SK-N-SH (cell line): ENCODE measurements around the gene SPAG9. TPM values are rescaled to one million over a fixed set of nuclear protein-coding genes. Genes with fewer than 3 reads are reported as not detected.

ENCODE experiments used
- CTCF ChIA-PET: fragments of 300-600, 350-600 bp; formaldehyde crosslinking; extraction: SDS; loops from one replicate; lab custom pipeline; 2021; lab: Yijun Ruan, JAX
- POLR2A ChIA-PET: fragments of 350-600 bp; sonication (Branson Sonifier 250); formaldehyde crosslinking; extraction: SDS; loops from one replicate; lab custom pipeline; 2020; ENCODE audit warnings: antibody characterized with exemption, inconsistent platforms; lab: Yijun Ruan, JAX
- DNase-seq: peaks from one replicate; pipeline ENCODE4 v3.0.0; 2012
- H2AFZ ChIP-seq: fragments of 200-600 bp; sonication (generic); 2 replicates; pipeline ENCODE4 v1.8.1; 2016; ENCODE audit warnings: antibody characterized with exemption, mild to moderate bottlenecking, low read depth
- H3F3A ChIP-seq: fragments of 200-600 bp; sonication (generic); replicated peaks from 2 replicates; pipeline ENCODE3; 2016; ENCODE audit warnings: antibody characterized with exemption, mild to moderate bottlenecking; ENCODE audit not compliant: insufficient read depth
- H3K27ac ChIP-seq, 2 experiments: fragments of 200-500 bp in 1 of 2; fragments of 200-600 bp in 1 of 2; sonication (Bioruptor generic) in 1 of 2; sonication (generic), shearing (Covaris generic) in 1 of 2; 2 replicates each; pipeline versions ENCODE4 v1.5.1 to v1.6.1; 2014 to 2016; ENCODE audit warnings: low read depth in 2 of 2, inconsistent platforms in 1 of 2, low read length in 1 of 2, mild to moderate bottlenecking in 1 of 2, mixed read lengths in 1 of 2
- H3K27me3 ChIP-seq: fragments of 200-600 bp; sonication (generic), shearing (Covaris generic); 2 replicates; pipeline ENCODE4 v1.6.1; 2016; ENCODE audit warnings: mixed run types; ENCODE audit not compliant: insufficient read depth
- H3K36me3 ChIP-seq, 2 experiments: fragments of 200-500 bp in 1 of 2; fragments of 200-600 bp in 1 of 2; sonication (Bioruptor generic) in 1 of 2; sonication (generic) in 1 of 2; replicated peaks in 1 of 2; 2 replicates each; pipeline versions ENCODE3 to v1.5.1; 2014 to 2016; ENCODE audit warnings: low read length in 1 of 2, mild to moderate bottlenecking in 1 of 2; ENCODE audit not compliant: insufficient read depth in 2 of 2, control insufficient read depth in 1 of 2
- H3K4me1 ChIP-seq, 2 experiments: fragments of 200-500 bp in 1 of 2; fragments of 200-600 bp in 1 of 2; sonication (Bioruptor generic) in 1 of 2; sonication (generic), shearing (Covaris generic) in 1 of 2; 2 replicates each; pipeline versions ENCODE4 v1.5.1 to v1.6.1; 2014 to 2016; ENCODE audit warnings: low read depth in 1 of 2, low read length in 1 of 2, mixed run types in 1 of 2; ENCODE audit not compliant: insufficient read depth in 2 of 2, control insufficient read depth in 1 of 2
- H3K4me2 ChIP-seq: fragments of 200-600 bp; sonication (generic), shearing (Covaris generic); 2 replicates; pipeline ENCODE4 v1.6.1; 2017; ENCODE audit warnings: mixed run types
- H3K4me3 ChIP-seq, 2 experiments: fragments of 200-500 bp in 1 of 2; fragments of 200-600 bp in 1 of 2; sonication (Bioruptor generic) in 1 of 2; sonication (generic), shearing (Covaris generic) in 1 of 2; 2 replicates each; pipeline versions ENCODE4 v1.5.1 to v1.8.1; 2014 to 2016; ENCODE audit warnings: low read depth in 2 of 2, inconsistent platforms in 1 of 2, low read length in 1 of 2, mild to moderate bottlenecking in 1 of 2, mixed read lengths in 1 of 2, moderate library complexity in 1 of 2
- H3K79me2 ChIP-seq: fragments of 200-600 bp; sonication (generic); 2 replicates; pipeline ENCODE4 v1.8.1; 2017; ENCODE audit warnings: mild to moderate bottlenecking; ENCODE audit not compliant: insufficient read depth
- H3K9ac ChIP-seq: fragments of 200-600 bp; sonication (generic); 2 replicates; pipeline ENCODE4 v1.6.1; 2017; ENCODE audit warnings: mixed run types
- H3K9me2 ChIP-seq: fragments of 200-600 bp; sonication (generic); 2 replicates; pipeline ENCODE4 v1.6.1; 2017; ENCODE audit warnings: mixed run types
- H3K9me3 ChIP-seq: fragments of 200-600 bp; sonication (generic); 2 replicates; pipeline ENCODE4 v1.6.1; 2017; ENCODE audit warnings: mixed run types, mild to moderate bottlenecking, moderate library complexity
- H4K20me1 ChIP-seq: fragments of 200-600 bp; sonication (generic); 2 replicates; pipeline ENCODE4 v1.6.1; 2017; ENCODE audit warnings: mild to moderate bottlenecking, mixed run types; ENCODE audit not compliant: insufficient read depth
- CHD2 ChIP-seq: fragments of 150-350 bp; IDR thresholded peaks from 2 replicates; pipeline ENCODE4 v1.6.1; 2018; ENCODE audit warnings: low read length; ENCODE audit not compliant: partially characterized antibody
- CTCF ChIP-seq: fragments of 200-600 bp; sonication (generic); IDR thresholded peaks from 2 replicates; pipeline ENCODE4 v1.6.1; 2017; ENCODE audit warnings: antibody characterized with exemption, mild to moderate bottlenecking, moderate library complexity
- ELF1 ChIP-seq: IDR thresholded peaks from 2 replicates; pipeline ENCODE4 v1.4.0; 2012
- EP300 ChIP-seq, 2 experiments: IDR thresholded peaks; 2 replicates each; pipeline versions ENCODE4 v1.4.0 to v1.6.1; 2012; ENCODE audit warnings: borderline replicate concordance in 1 of 2, low read depth in 1 of 2, low read length in 1 of 2
- EZH2phosphoT487 ChIP-seq: fragments of 200-600 bp; sonication (generic); IDR thresholded peaks from 2 replicates; pipeline ENCODE4 v1.6.1; 2017; ENCODE audit warnings: low read depth, mixed run types, mild to moderate bottlenecking, antibody characterized with exemption, moderate library complexity, borderline replicate concordance
- FOSL2 ChIP-seq: IDR thresholded peaks from 2 replicates; pipeline ENCODE4 v1.4.0; 2012; ENCODE audit warnings: low read depth, mild to moderate bottlenecking, moderate library complexity, borderline replicate concordance
- FOXJ3 ChIP-seq: sonication (generic); formaldehyde crosslinking; IDR thresholded peaks from 2 replicates; pipeline ENCODE4 v1.5.1; 2020; ENCODE audit warnings: mild to moderate bottlenecking, missing genetic modification reagents
- JUND ChIP-seq: IDR thresholded peaks from 2 replicates; pipeline ENCODE4 v1.4.0; 2012
- MEF2A ChIP-seq: IDR thresholded peaks from 2 replicates; pipeline ENCODE4 v1.4.0; 2012; ENCODE audit warnings: low read depth, borderline replicate concordance
- NFIC ChIP-seq: IDR thresholded peaks from 2 replicates; pipeline ENCODE4 v1.4.0; 2012; ENCODE audit warnings: borderline replicate concordance
- NRF1 ChIP-seq: IDR thresholded peaks from 2 replicates; pipeline ENCODE4 v1.6.1; 2012; ENCODE audit warnings: low read depth, mild to moderate bottlenecking, low read length
- POLR2AphosphoS5 ChIP-seq: IDR thresholded peaks from 2 replicates; pipeline ENCODE4 v1.6.1; 2012; ENCODE audit warnings: low read depth, low read length
- RAD21 ChIP-seq: IDR thresholded peaks from 2 replicates; pipeline ENCODE4 v1.6.1; 2012; ENCODE audit warnings: mild to moderate bottlenecking, low read length
- REST ChIP-seq: IDR thresholded peaks from 2 replicates; pipeline ENCODE4 v1.6.1; 2012; ENCODE audit warnings: mild to moderate bottlenecking, low read depth, low read length, moderate library complexity
- RFX5 ChIP-seq: IDR thresholded peaks from 2 replicates; pipeline ENCODE4 v1.6.1; 2012; ENCODE audit warnings: mild to moderate bottlenecking, improper control_type of control experiment, low read length
- SIN3A ChIP-seq: IDR thresholded peaks from 2 replicates; pipeline ENCODE4 v1.6.1; 2012; ENCODE audit warnings: low read depth, mild to moderate bottlenecking, low read length, moderate library complexity, borderline replicate concordance
- SMC3 ChIP-seq: IDR thresholded peaks from 2 replicates; pipeline ENCODE4 v1.6.1; 2012; ENCODE audit warnings: low read depth, low read length, improper control_type of control experiment
- TAF1 ChIP-seq: IDR thresholded peaks from 2 replicates; pipeline ENCODE4 v1.6.1; 2012; ENCODE audit warnings: low read depth, mild to moderate bottlenecking, low read length, moderate library complexity, borderline replicate concordance
- TCF12 ChIP-seq: IDR thresholded peaks from 2 replicates; pipeline ENCODE4 v1.4.0; 2012
- USF1 ChIP-seq: IDR thresholded peaks from 2 replicates; pipeline ENCODE4 v1.4.0; 2012; ENCODE audit warnings: low read depth, borderline replicate concordance
- USF2 ChIP-seq: fragments of 150-350 bp; IDR thresholded peaks from 2 replicates; pipeline ENCODE4 v1.6.1; 2017; ENCODE audit warnings: antibody characterized with exemption, low read length, low read depth, borderline replicate concordance
- YY1 ChIP-seq: IDR thresholded peaks from 2 replicates; pipeline ENCODE4 v1.4.0; 2012; ENCODE audit warnings: low read depth, mild to moderate bottlenecking
- WGBS: methylation state at CpG from one replicate; pipeline ENCODE4 v1.1.6; 2017; ENCODE audit warnings: low lambda C conversion rate; 5-methylcytosine and 5-hydroxymethylcytosine counted together
- polyA plus RNA-seq, 3 experiments: library from polyadenylated mRNA; depleted of rRNA; stranded (reverse); fragments of >200 nt; gene quantifications; 2 replicates each; pipeline ENCODE4 v1.2.3, GENCODE V29; 2012

SPAG9 gene
- polyA plus RNA-seq, 1 of the 3 experiments (the other 2 are of a cell fraction), result 32.1 TPM

GRCh38 chr17:50986989-50987660, 133.5 kb downstream of the SPAG9 start:
- no peak for DNase-seq
- no peaks in the 10 kb centered on the region for H4K20me1 ChIP-seq
- H3K27ac ChIP-seq, result peak overlapping the region; percentile 7 to 30; a peak in 3 of 4 replicates
- peaks cover 0 to 10% of the 10 kb centered on the region in 2 experiments; a peak in 3 of 4 replicates for H3K4me1 ChIP-seq
- H3K4me2 ChIP-seq, result no peak overlapping the region
- no peak overlapping the region for H3K4me3 ChIP-seq
- POLR2A ChIA-PET, result no interaction called here
- H3K27me3 ChIP-seq, result no peaks in the 10 kb centered on the region
- no peaks in the 10 kb centered on the region; the same call in 1 of the 2 replicates for H3K79me2 ChIP-seq
- H2AFZ ChIP-seq, result no peak overlapping the region
- no peaks in the 10 kb centered on the region for H3K9me2 ChIP-seq
- H3K9ac ChIP-seq, result no peak overlapping the region
- no peaks in the 10 kb centered on the region for H3K9me3 ChIP-seq
- CTCF ChIA-PET, result interaction anchor here (0.9 to 2.5 kb wide), 2 partner anchors 12 to 166 kb away, joined by 5 to 8 read pairs; partner anchors contain the start of gene NME1
- H3F3A ChIP-seq, result peaks cover 36% of the 10 kb centered on the region
- peaks cover 56 to 85% of the 10 kb centered on the region in 2 experiments for H3K36me3 ChIP-seq
- TF ChIP-seq CHD2 (no peak), YY1 (peak; percentile 61; the same call in 1 of the 2 replicates), JUND (peak; percentile 61; the same call in 1 of the 2 replicates), TCF12 (peak; percentile 28; the same call in 1 of the 2 replicates), FOSL2 (peak; percentile 78)
- 32% methylated on average over 1 of the region's 1 CpG for WGBS

- POLR2A ChIA-PET, result no interaction called here
- Histone ChIP-seq H3K27ac (no peak overlapping the region), H3K4me2 (no peak overlapping the region)
- TF ChIP-seq SMC3, result no peak
- no peak for TF ChIP-seq MEF2A
- no peak for TF ChIP-seq NFIC
- no peak for TF ChIP-seq POLR2AphosphoS5
- no peak for TF ChIP-seq RFX5
- no peak for TF ChIP-seq SIN3A
- TF ChIP-seq TAF1, result no peak
- no peak for TF ChIP-seq EP300 (IDR thresholded peaks at IDR 0.05; ENCODE audit: borderline replicate concordance in 1 of 2, low read depth in 1 of 2, low read length in 1 of 2)
- TF ChIP-seq EZH2phosphoT487, result no peak
- no peak for TF ChIP-seq CTCF
- TF ChIP-seq FOXJ3 (CRISPR knock-in tag), result no peak
- TF ChIP-seq USF1, result no peak
- TF ChIP-seq REST, result no peak
- no peak for TF ChIP-seq TCF12
- TF ChIP-seq USF2, result no peak
- no peak for TF ChIP-seq RAD21
- no peak for TF ChIP-seq ELF1
- TF ChIP-seq NRF1, result no peak
- TF ChIP-seq, all 33 proteins: peak for 0
- Histone ChIP-seq H4K20me1 (no peaks in the 10 kb centered on the region), H3K4me1 (peaks cover 0 to 10% of the 10 kb centered on the region in 2 experiments; a peak in 2 of 4 replicates), H3K79me2 (no peaks in the 10 kb centered on the region; the same call in 1 of the 2 replicates), H3F3A (peaks cover 8% of the 10 kb centered on the region), H3K36me3 (peaks cover 60 to 84% of the 10 kb centered on the region in 2 experiments), H2AFZ (no peak overlapping the region), H3K9me2 (no peaks in the 10 kb centered on the region), H3K4me3 (no peak overlapping the region), H3K9me3 (no peaks in the 10 kb centered on the region), H3K27me3 (no peaks in the 10 kb centered on the region), H3K9ac (no peak overlapping the region)
- CTCF ChIA-PET, result no interaction called here
- DNase-seq, result no peak
Observed at GRCh38 chr17:50981279-50981678, 139.4 kb downstream of the SPAG9 start.
